Measurements from ENCODE around the gene CEBPB.

GRCh38 chr20:50215101-50215690 lies 24.6 kb downstream of the CEBPB start:
- TF ChIP-seq CTCF (conservative IDR thresholded peaks at IDR 0.05 in 1 of 2, IDR thresholded peaks at IDR 0.05 in 1 of 2; ENCODE audit: extremely low read depth in 1 of 2, insufficient read depth in 1 of 2, low read depth in 1 of 2, low read length in 2 of 2) = no peak
- no peak for TF ChIP-seq EZH2 (IDR thresholded peaks at IDR 0.05; ENCODE audit: borderline replicate concordance, low read length)
